Measurements from ENCODE around the gene HCCS. TPM values are rescaled to one million over a fixed set of nuclear protein-coding genes. Genes with fewer than 3 reads are reported as not detected.

Gene HCCS
- total RNA-seq, 1 donor from 2014 or later: 18.0 TPM

Other genes starting within 250 kb of the HCCS start
- gene AMELX, start 182.1 kb downstream of the HCCS start, total RNA-seq: not detected in 2 replicates